Endometrial microvascular endothelial cells (primary cell): Measurements from ENCODE around the gene FAM111B. TPM values are rescaled to one million over a fixed set of nuclear protein-coding genes. Genes with fewer than 3 reads are reported as not detected.

Experiments used
- total RNA-seq: library from RNA; depleted of rRNA; stranded (reverse); fragments of >200 nt; gene quantifications from one replicate; pipeline ENCODE4 v1.2.3, GENCODE V29; 2015; ENCODE audit errors: inconsistent ontology term

The FAM111B gene
- total RNA-seq, 1 donor from 2014 or later, result 14.6 TPM

Other genes with a start within 250 kb of the FAM111B start
- not detected for gene GLYATL1, start 167.7 kb upstream of the FAM111B start, total RNA-seq
- gene GLYATL1B, start 20.9 kb upstream of the FAM111B start, total RNA-seq, result not detected
- 61.5 TPM for gene FAM111A, start 35.6 kb downstream of the FAM111B start, total RNA-seq
- not detected for gene DTX4, start 64.9 kb downstream of the FAM111B start, total RNA-seq
- not detected for gene MPEG1, start 105.7 kb downstream of the FAM111B start, total RNA-seq